HG03342 (cell line): ENCODE measurements around the gene KMT2B.

Experiments used
- ATAC-seq: cut with Tn5 transposase; IDR thresholded peaks from one replicate; pipeline ENCODE4 v1.9.1; 2021; ENCODE audit warnings: mild to moderate bottlenecking, moderate library complexity; ENCODE audit not compliant: unreplicated experiment

The KMT2B gene

GRCh38 chr19:35776102-35776788 is 58.4 kb downstream of the KMT2B start:
- ATAC-seq = no peak

GRCh38 chr19:35777086-35777841 is 59.5 kb downstream of the KMT2B start:
- no peak for ATAC-seq

DNA sequence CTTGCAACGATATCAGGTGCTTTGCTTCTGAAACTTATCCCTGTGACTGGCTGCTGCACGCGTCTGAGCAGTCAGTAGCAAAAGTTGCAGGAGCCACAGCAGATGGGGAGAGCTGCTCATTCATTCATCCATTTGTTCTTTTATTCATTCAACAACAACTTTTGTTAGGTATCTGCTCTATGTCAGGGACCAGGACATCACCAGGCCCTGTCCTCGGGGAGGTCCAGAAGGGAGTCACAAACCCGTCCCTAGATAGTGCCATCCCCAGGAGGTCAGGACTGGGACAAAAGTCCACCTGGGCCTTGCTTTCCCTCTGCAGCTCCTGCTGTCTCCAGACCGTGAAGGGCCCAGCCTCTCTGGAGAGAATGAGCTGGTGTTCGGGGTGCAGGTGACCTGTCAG is 60.2 kb downstream of the KMT2B start:
- no peak for ATAC-seq

- ATAC-seq = no peak
Observed at GRCh38 chr19:35779033-35779432, 61.2 kb downstream of the KMT2B start.

DNA sequence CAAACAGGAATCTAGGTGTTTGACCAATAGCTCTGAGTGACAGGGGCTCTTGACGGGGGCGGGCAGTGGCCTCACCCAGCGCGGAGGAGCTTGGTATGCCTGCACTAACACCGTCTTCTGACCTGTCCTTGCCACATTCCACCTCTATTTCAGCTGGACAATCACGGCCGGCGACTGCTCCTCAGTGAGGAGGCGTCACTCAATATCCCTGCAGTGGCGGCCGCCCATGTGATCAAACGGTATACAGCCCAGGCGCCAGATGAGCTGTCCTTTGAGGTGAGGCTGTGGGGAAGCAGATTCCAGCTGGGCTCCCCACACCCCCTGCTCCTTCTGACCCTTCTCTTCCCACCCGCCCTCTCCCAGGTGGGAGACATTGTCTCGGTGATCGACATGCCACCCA is 62.3 kb downstream of the KMT2B start:
- ATAC-seq = no peak

DNA sequence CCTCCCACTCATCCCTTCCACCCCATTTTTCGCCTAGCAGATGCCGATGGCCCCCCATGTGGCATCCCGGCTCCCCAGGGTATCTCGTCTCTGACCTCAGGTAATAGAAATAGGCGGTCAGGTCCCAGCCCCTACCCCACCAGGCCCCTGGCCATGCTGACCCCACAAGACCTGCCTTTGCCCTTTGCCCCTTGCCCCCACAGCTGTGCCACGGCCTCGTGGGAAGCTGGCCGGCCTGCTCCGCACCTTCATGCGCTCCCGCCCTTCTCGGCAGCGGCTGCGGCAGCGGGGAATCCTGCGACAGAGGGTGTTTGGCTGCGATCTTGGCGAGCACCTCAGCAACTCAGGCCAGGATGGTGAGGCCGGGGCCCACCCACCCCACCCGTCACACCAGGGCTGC is 62.9 kb downstream of the KMT2B start:
- no peak for ATAC-seq

DNA sequence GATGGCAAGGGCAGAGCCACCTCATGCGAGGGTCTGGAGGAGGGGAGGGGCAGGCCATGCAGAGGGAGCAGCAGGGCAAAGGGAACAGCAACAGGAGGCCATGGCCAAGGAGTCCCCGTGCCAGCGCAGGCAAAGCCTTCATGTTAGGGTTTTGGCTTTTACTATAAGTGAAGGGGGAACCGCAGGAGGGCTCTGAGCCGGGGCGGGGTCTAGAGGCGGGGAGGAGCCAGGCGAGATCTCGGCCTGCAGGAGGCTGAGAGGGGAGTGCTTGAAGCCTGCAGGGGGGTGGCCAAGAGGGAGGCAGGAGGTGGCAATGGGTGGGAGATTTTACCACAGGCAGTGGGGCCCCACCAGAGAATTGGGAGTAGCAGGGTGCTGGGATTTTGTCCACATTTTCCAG is 63.8 kb downstream of the KMT2B start:
- ATAC-seq = no peak

- ATAC-seq = no peak
Observed at GRCh38 chr19:35782589-35782988, 64.8 kb downstream of the KMT2B start.

- no peak for ATAC-seq
Observed at GRCh38 chr19:35783469-35784434, 65.9 kb downstream of the KMT2B start.

DNA sequence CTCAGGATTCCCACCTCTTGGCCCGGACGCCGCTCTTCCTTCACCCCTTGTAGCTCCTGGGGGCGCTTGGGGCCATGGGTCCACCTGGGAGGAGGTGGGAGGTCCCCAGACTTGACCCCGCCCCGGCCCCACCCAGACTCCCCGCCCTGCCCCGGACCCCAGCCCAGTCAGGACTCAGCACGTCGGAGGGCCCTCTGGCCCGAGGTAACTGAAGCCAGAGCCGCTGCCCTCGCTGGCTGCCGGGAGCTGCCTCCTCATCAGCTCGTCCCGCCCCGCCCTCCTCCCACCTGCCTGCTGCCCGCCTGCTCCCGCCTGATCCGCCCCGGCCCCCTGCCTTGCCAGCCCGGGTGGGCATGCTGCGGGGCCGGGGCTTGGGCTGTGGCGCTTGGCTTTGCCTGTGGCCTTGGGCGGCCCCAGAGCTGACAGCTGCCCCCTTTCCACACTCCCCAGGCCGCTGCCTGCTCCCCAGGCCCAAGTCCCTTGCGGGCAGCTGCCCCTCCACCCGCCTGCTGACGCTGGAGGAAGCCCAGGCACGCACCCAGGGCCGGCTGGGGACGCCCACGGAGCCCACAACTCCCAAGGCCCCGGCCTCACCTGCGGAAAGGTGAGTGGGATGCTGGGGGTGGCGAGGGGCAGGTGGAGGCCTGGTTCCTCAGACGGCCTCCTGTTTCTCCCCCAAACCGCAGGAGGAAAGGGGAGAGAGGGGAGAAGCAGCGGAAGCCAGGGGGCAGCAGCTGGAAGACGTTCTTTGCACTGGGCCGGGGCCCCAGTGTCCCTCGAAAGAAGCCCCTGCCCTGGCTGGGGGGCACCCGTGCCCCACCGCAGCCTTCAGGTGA is 66.9 kb downstream of the KMT2B start:
- ATAC-seq = no peak

DNA sequence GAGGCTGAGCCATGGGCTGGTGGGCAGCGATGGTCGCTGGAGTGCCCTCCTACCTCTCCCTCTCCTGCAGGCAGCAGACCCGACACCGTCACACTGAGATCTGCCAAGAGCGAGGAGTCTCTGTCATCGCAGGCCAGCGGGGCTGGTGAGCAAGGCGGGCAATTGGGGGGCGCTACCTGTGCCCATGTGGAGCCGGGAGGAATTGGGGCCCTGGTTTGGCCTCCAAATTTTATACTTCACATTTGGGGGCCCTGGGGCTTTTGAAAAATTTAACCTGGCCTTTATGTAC is 67.5 kb downstream of the KMT2B start:
- ATAC-seq = no peak

GRCh38 chr19:35786299-35787160 is 68.7 kb downstream of the KMT2B start:
- no peak for ATAC-seq

GRCh38 chr19:35787227-35787799 is 69.5 kb downstream of the KMT2B start:
- ATAC-seq = no peak
